Peyer's patch (tissue), 4 donors: ENCODE data around the gene C2orf78. TPM values are rescaled to one million over a fixed set of nuclear protein-coding genes. Genes with fewer than 3 reads are reported as not detected.

ENCODE experiments used
- DNase-seq, 3 donors: peaks; one replicate each; pipeline ENCODE4 v3.0.0-alpha.2; 2017 to 2019
- H3K27ac ChIP-seq, 4 donors: fragments of 200-600 bp; sonication (generic); one replicate each; pipeline ENCODE4 v1.5.1; 2016 to 2019
- H3K27me3 ChIP-seq, 2 donors: fragments of 200-600 bp; sonication (generic); one replicate each; pipeline ENCODE4 v1.5.1; 2019
- H3K36me3 ChIP-seq, 3 donors: fragments of 200-600 bp; sonication (generic); one replicate each; pipeline ENCODE4 v1.5.1; 2016 to 2019
- H3K4me1 ChIP-seq, 4 donors: fragments of 200-600 bp; sonication (generic); one replicate each; pipeline ENCODE4 v1.5.1; 2016 to 2019
- H3K4me3 ChIP-seq, 4 donors: fragments of 200-600 bp; sonication (generic); 1 replicate in 3 of 4; 2 replicates in 1 of 4; pipeline ENCODE4 v1.5.1; 2016 to 2019; ENCODE audit warnings: mild to moderate bottlenecking in 1 of 4
- H3K9me3 ChIP-seq, 4 donors: fragments of 200-600 bp; sonication (generic); one replicate each; pipeline ENCODE4 v1.5.1; 2016 to 2019; ENCODE audit warnings: mild to moderate bottlenecking in 1 of 4
- CTCF ChIP-seq, 6 experiments: fragments of 450-650 bp in 4 of 6; fragments of 200-600 bp in 2 of 6; sonication (generic) in 1 of 6; IDR thresholded peaks; one replicate each; pipeline ENCODE4 v1.5.1; 2017 to 2019; ENCODE audit warnings: antibody characterized with exemption in 6 of 6, mild to moderate bottlenecking in 3 of 6, moderate library complexity in 1 of 6
- POLR2A ChIP-seq, 2 donors: fragments of 450-650 bp; IDR thresholded peaks; one replicate each; pipeline ENCODE4 v1.5.1; 2017; ENCODE audit warnings: antibody characterized with exemption in 2 of 2, mild to moderate bottlenecking in 2 of 2, moderate library complexity in 2 of 2
- total RNA-seq, 4 donors: library from RNA; depleted of rRNA; stranded (reverse); fragments of >200 nt; gene quantifications; one replicate each; pipeline ENCODE4 v1.1.0, GENCODE V29; 2016

The C2orf78 gene
- total RNA-seq, 4 donors from 2014 or later = not detected

- no peak for TF ChIP-seq POLR2A (IDR thresholded peaks at IDR 0.05)
- no peak for TF ChIP-seq CTCF (IDR thresholded peaks at IDR 0.05)
- no peak for DNase-seq
- no peak overlapping the region for H3K27ac ChIP-seq
- H3K9me3 ChIP-seq = no peaks in the 10 kb centered on the region
- H3K4me3 ChIP-seq = no peak overlapping the region
- no peaks in the 10 kb centered on the region for H3K36me3 ChIP-seq
- no peaks in the 10 kb centered on the region for H3K27me3 ChIP-seq
- H3K4me1 ChIP-seq = peaks cover 0 to under 1% (median under 1%) of the 10 kb centered on the region in 4 donors
Observed at GRCh38 chr2:73822991-73823390, 39.0 kb downstream of the C2orf78 start.

- no peak overlapping the region for H3K27ac ChIP-seq
- no peaks in the 10 kb centered on the region for H3K9me3 ChIP-seq
- H3K4me1 ChIP-seq = peaks cover 0 to 5% (median 2%) of the 10 kb centered on the region in 4 donors
- TF ChIP-seq POLR2A (IDR thresholded peaks at IDR 0.05) (no peak), CTCF (IDR thresholded peaks at IDR 0.05) (no peak)
- no peaks in the 10 kb centered on the region for H3K27me3 ChIP-seq
- no peaks in the 10 kb centered on the region for H3K36me3 ChIP-seq
- no peak overlapping the region for H3K4me3 ChIP-seq
- no peak for DNase-seq
Observed at GRCh38 chr2:73823416-73823815, 39.4 kb downstream of the C2orf78 start.

- no peak overlapping the region for H3K4me3 ChIP-seq
- TF ChIP-seq CTCF (IDR thresholded peaks at IDR 0.05) (peak; percentile 63 to 93 (median 87)), POLR2A (IDR thresholded peaks at IDR 0.05) (no peak)
Observed at GRCh38 chr2:73823916-73824523, 40.0 kb downstream of the C2orf78 start.

GRCh38 chr2:73825408-73825807 is 41.4 kb downstream of the C2orf78 start:
- Histone ChIP-seq H3K27ac (no peak overlapping the region), H3K4me3 (no peak overlapping the region), H3K27me3 (no peaks in the 10 kb centered on the region), H3K4me1 (peaks cover 0 to 13% (median 2%) of the 10 kb centered on the region in 4 donors), H3K36me3 (no peaks in the 10 kb centered on the region), H3K9me3 (no peaks in the 10 kb centered on the region)
- TF ChIP-seq CTCF (IDR thresholded peaks at IDR 0.05) (no peak), POLR2A (IDR thresholded peaks at IDR 0.05) (no peak)
- no peak for DNase-seq

More at GRCh38 chr2:73823916-73824523, 40.0 kb downstream of the C2orf78 start:
- DNase-seq = peak in 1 of 3 donors; percentile 55
- H3K36me3 ChIP-seq = no peaks in the 10 kb centered on the region
- H3K4me1 ChIP-seq = peaks cover 0 to 6% (median 2%) of the 10 kb centered on the region in 4 donors
- H3K9me3 ChIP-seq = no peaks in the 10 kb centered on the region
- H3K27ac ChIP-seq = no peak overlapping the region
- no peaks in the 10 kb centered on the region for H3K27me3 ChIP-seq

GRCh38 chr2:73827018-73827417 is 43.0 kb downstream of the C2orf78 start:
- Histone ChIP-seq H3K9me3 (no peaks in the 10 kb centered on the region), H3K4me3 (no peak overlapping the region), H3K36me3 (peaks cover 0 to 6% (median 0%) of the 10 kb centered on the region in 3 donors), H3K27me3 (no peaks in the 10 kb centered on the region), H3K27ac (no peak overlapping the region), H3K4me1 (peaks cover 0 to 13% (median 2%) of the 10 kb centered on the region in 4 donors)
- TF ChIP-seq POLR2A (IDR thresholded peaks at IDR 0.05) (no peak), CTCF (IDR thresholded peaks at IDR 0.05) (peak in 4 of 6 experiments; percentile 15 to 61 (median 58))
- DNase-seq = no peak
